Large intestine (tissue), 3 donors: ENCODE results near the gene EN1. TPM values are rescaled to one million over a fixed set of nuclear protein-coding genes. Genes with fewer than 3 reads are reported as not detected.

Experiments
- DNase-seq, 2 donors: peaks; one replicate each; pipeline versions ENCODE4 v3.0.0 to v3.0.0-alpha.2; 2013
- H3K27ac ChIP-seq: one replicate; pipeline ENCODE4 v1.5.1; 2013; ENCODE audit warnings: low read length
- H3K27me3 ChIP-seq: 2 replicates; pipeline ENCODE4 v1.6.1; 2013; ENCODE audit warnings: low read length; ENCODE audit not compliant: control insufficient read depth, insufficient read depth
- H3K36me3 ChIP-seq: 2 replicates; pipeline ENCODE4 v1.6.1; 2013; ENCODE audit warnings: low read length; ENCODE audit not compliant: control insufficient read depth, insufficient read depth
- H3K4me1 ChIP-seq: one replicate; pipeline ENCODE4 v1.6.1; 2013; ENCODE audit warnings: low read length; ENCODE audit not compliant: control insufficient read depth, insufficient read depth
- H3K4me3 ChIP-seq: one replicate; pipeline ENCODE4 v1.5.1; 2013; ENCODE audit warnings: low read length
- H3K9me3 ChIP-seq: one replicate; pipeline ENCODE4 v1.6.1; 2013; ENCODE audit warnings: mild to moderate bottlenecking, low read depth, low read length, moderate library complexity; ENCODE audit not compliant: control insufficient read depth
- WGBS: methylation state at CpG from one replicate; pipeline ENCODE4 v1.1.5; 2013; ENCODE audit warnings: low lambda C conversion rate; ENCODE audit not compliant: insufficient coverage; 5-methylcytosine and 5-hydroxymethylcytosine counted together
- polyA plus RNA-seq: library from polyadenylated mRNA; unstranded; fragments of 120-200 nt; gene quantifications from one replicate; pipeline ENCODE4 v1.2.1, GENCODE V29; 2013

The EN1 gene
- polyA plus RNA-seq, 1 donor, result not detected

- peak in 1 of 2 donors; percentile 59 for DNase-seq
- peaks cover 14% of the 10 kb centered on the region for H3K9me3 ChIP-seq
- WGBS, result 0% methylated on average over 3 of the region's 47 CpGs
- peaks cover 97% of the 10 kb centered on the region for H3K27me3 ChIP-seq
- no peak overlapping the region for H3K4me3 ChIP-seq
- H3K36me3 ChIP-seq, result no peaks in the 10 kb centered on the region
- no peak overlapping the region for H3K27ac ChIP-seq
- peaks cover 9% of the 10 kb centered on the region for H3K4me1 ChIP-seq
Measured at GRCh38 chr2:118841828-118842461, 5.5 kb downstream of the EN1 start.

- H3K4me1 ChIP-seq, result peaks cover 11% of the 10 kb centered on the region
- no peak overlapping the region for H3K27ac ChIP-seq
- no peak overlapping the region for H3K4me3 ChIP-seq
- DNase-seq, result no peak
- no peaks in the 10 kb centered on the region for H3K36me3 ChIP-seq
- WGBS, result no CpG with 5 or more reads among the region's 20 CpGs
- H3K27me3 ChIP-seq, result peaks cover 99% of the 10 kb centered on the region
- H3K9me3 ChIP-seq, result peaks cover 14% of the 10 kb centered on the region
Measured at GRCh38 chr2:118841450-118841827, 6.0 kb downstream of the EN1 start.

- Histone ChIP-seq H3K27ac (no peak overlapping the region), H3K4me1 (peaks cover 12% of the 10 kb centered on the region), H3K9me3 (peaks cover 23% of the 10 kb centered on the region), H3K27me3 (peaks cover 100% of the 10 kb centered on the region), H3K4me3 (no peak overlapping the region), H3K36me3 (no peaks in the 10 kb centered on the region)
- no peak for DNase-seq
- no CpG with 5 or more reads among the region's 6 CpGs for WGBS
Measured at GRCh38 chr2:118838741-118839455, 8.6 kb downstream of the EN1 start.

DNA sequence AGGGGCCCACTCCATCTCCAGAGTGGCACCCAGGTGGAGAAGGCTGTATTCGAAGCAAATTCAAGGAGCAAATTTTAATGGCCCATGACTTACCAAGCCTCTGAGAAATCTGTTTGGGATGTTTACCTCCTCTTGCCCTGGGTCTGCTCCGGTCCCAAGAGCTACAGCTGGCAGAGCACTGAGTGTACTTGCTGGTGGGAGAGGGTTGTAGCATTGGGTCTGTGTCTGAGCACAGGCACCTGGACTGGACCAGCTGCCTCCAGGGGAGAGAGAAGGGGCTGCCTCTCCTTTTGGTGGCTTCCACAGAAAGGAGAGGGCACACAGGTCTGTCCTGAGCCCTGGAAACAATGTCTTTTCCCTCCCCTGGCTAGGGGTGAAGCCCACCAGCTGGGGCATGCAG lies 9.8 kb downstream of the EN1 start:
- no peak for DNase-seq
- peaks cover 23% of the 10 kb centered on the region for H3K9me3 ChIP-seq
- no peak overlapping the region for H3K4me3 ChIP-seq
- no CpG with 5 or more reads among the region's 2 CpGs for WGBS
- H3K36me3 ChIP-seq, result no peaks in the 10 kb centered on the region
- no peak overlapping the region for H3K27ac ChIP-seq
- H3K4me1 ChIP-seq, result peaks cover 10% of the 10 kb centered on the region
- peaks cover 100% of the 10 kb centered on the region for H3K27me3 ChIP-seq

DNA sequence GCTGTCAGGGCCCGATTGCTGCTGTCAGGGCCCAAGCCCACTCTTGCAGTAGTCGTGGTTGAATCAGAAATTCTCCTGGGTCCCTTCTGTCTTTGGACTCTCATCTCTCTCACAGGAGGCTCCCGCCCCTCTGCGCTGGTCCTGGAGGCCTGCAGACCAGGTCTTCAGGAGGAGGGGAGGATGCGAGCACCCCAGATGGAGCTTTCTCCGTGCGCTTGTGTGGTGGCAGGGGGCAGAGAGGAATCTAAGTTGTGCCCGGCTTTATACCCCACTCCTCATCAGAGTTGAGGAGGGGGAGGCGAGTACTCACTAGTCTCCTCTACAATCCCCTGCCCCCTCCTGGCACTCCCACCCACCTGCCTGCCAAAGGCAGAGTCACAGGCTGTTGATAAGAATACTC lies 10.4 kb downstream of the EN1 start:
- DNase-seq, result no peak
- H3K4me3 ChIP-seq, result no peak overlapping the region
- peaks cover 10% of the 10 kb centered on the region for H3K4me1 ChIP-seq
- no peak overlapping the region for H3K27ac ChIP-seq
- no peaks in the 10 kb centered on the region for H3K36me3 ChIP-seq
- H3K27me3 ChIP-seq, result peaks cover 100% of the 10 kb centered on the region
- no CpG with 5 or more reads among the region's 9 CpGs for WGBS
- H3K9me3 ChIP-seq, result peaks cover 23% of the 10 kb centered on the region

GRCh38 chr2:118836411-118836930 lies 11.0 kb downstream of the EN1 start:
- no peak overlapping the region for H3K4me3 ChIP-seq
- no peak overlapping the region for H3K27ac ChIP-seq
- peaks cover 100% of the 10 kb centered on the region for H3K27me3 ChIP-seq
- peaks cover 10% of the 10 kb centered on the region for H3K4me1 ChIP-seq
- peaks cover 17% of the 10 kb centered on the region for H3K9me3 ChIP-seq
- WGBS, result no CpG with 5 or more reads among the region's 8 CpGs
- H3K36me3 ChIP-seq, result no peaks in the 10 kb centered on the region
- DNase-seq, result no peak

DNA sequence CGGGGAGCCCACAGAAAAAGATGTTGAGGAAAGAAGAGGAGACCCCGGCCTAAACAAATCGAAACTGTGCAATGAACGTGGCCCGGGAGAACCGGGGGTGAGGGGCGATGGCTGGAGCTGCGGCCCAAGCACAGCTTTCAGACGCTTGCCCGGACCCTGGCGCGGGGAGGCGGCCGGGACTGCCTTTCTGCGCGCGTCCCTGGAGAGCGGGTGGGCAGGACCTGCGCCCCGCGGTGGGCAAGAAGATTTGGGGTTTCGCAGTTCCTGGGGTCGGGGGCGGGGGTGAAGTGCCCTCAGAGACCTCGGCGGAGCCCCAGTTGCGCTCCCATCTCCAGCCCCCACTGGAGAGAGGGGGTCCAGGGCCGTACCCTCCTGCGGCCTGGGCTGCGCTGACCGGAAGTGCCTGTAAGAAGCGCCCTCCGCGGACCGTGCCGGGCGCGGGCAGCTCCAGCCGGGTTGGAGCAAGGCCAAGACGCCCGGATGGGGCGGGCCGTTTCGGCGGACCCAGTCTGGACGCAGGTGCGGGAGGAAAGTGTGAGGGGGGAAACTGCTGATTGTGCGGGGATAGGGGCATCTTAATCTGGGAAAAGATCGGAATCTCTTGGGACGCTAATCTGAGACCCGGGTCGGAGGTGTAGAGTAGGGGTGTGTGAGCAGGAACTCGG lies 11.6 kb downstream of the EN1 start:
- Histone ChIP-seq H3K27me3 (peaks cover 99% of the 10 kb centered on the region), H3K27ac (no peak overlapping the region), H3K36me3 (no peaks in the 10 kb centered on the region), H3K4me3 (peak overlapping the region; percentile 13), H3K9me3 (peaks cover 14% of the 10 kb centered on the region), H3K4me1 (peaks cover 10% of the 10 kb centered on the region)
- no CpG with 5 or more reads among the region's 53 CpGs for whole genome bisulfite sequencing
- no peak for DNase-seq

- no CpG with 5 or more reads among the region's 61 CpGs for WGBS
- Histone ChIP-seq H3K4me3 (peak overlapping the region; percentile 13), H3K9me3 (peaks cover 14% of the 10 kb centered on the region), H3K27me3 (peaks cover 99% of the 10 kb centered on the region), H3K36me3 (no peaks in the 10 kb centered on the region), H3K4me1 (peaks cover 10% of the 10 kb centered on the region), H3K27ac (no peak overlapping the region)
- DNase-seq, result no peak
Measured at GRCh38 chr2:118834901-118835745, 12.3 kb downstream of the EN1 start.

DNA sequence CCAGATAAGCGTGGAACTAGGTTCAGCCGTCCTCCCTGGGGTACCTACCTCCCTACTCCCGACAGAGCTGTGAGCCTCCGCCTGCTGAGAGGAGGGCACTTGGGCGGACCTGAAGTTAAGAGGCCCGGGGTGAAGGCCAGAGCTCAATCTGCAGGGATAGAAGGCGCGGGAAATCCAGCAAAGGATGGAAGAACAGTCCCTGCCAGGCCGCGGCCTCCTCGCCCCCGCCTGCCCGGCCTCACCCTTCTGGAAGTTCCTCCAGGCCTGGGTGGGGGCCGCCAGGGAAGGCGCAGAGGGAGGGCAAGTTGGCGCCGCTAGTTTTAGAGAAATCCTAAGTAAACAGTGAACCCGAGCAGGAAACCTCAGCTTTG lies 13.0 kb downstream of the EN1 start:
- no peaks in the 10 kb centered on the region for H3K36me3 ChIP-seq
- H3K27ac ChIP-seq, result no peak overlapping the region
- no peak for DNase-seq
- H3K27me3 ChIP-seq, result peaks cover 97% of the 10 kb centered on the region
- peaks cover 14% of the 10 kb centered on the region for H3K9me3 ChIP-seq
- H3K4me1 ChIP-seq, result peaks cover 10% of the 10 kb centered on the region
- no peak overlapping the region for H3K4me3 ChIP-seq
- WGBS, result no CpG with 5 or more reads among the region's 18 CpGs
